GM19438 (cell line): ENCODE data around the gene APOL4.
"Not testable (repeated sequence)": the region's sequence is repeated elsewhere in the genome, so short reads cannot be mapped to it uniquely, and the experiment has no call there.

Source experiments
- ATAC-seq: cut with Tn5 transposase; IDR thresholded peaks from one replicate; pipeline ENCODE4 v1.9.1; 2021; ENCODE audit warnings: low read depth; ENCODE audit not compliant: unreplicated experiment

Gene APOL4

GRCh38 chr22:36160499-36160942 is 41.1 kb downstream of the APOL4 start, which contains the start of gene APOL3:
Gene APOL3, minus strand, starts transcription at chr22:36160755. Its CDS starts 11,700 bp downstream, at chr22:36149055.
- ATAC-seq: no peak

- ATAC-seq: no peak
Observed at GRCh38 chr22:36156515-36157419, 44.8 kb downstream of the APOL4 start.

- no peak for ATAC-seq
Observed at GRCh38 chr22:36156119-36156514, 45.5 kb downstream of the APOL4 start.

- ATAC-seq: no peak
Observed at GRCh38 chr22:36155702-36156101, 45.9 kb downstream of the APOL4 start.

- no peak for ATAC-seq
Observed at GRCh38 chr22:36154423-36154945, 47.1 kb downstream of the APOL4 start.

- no peak for ATAC-seq
Observed at GRCh38 chr22:36153501-36154422, 47.8 kb downstream of the APOL4 start.

GRCh38 chr22:36152821-36153220 is 48.8 kb downstream of the APOL4 start:
- not testable (repeated sequence) for ATAC-seq

- ATAC-seq: no peak
Observed at GRCh38 chr22:36152088-36152487, 49.5 kb downstream of the APOL4 start.

- ATAC-seq: no peak
Observed at GRCh38 chr22:36151006-36151595, 50.5 kb downstream of the APOL4 start.

GRCh38 chr22:36149441-36149840 is 52.2 kb downstream of the APOL4 start:
- no peak for ATAC-seq

GRCh38 chr22:36148411-36148810 is 53.2 kb downstream of the APOL4 start:
- ATAC-seq: no peak

GRCh38 chr22:36147196-36147791 is 54.3 kb downstream of the APOL4 start:
- ATAC-seq: no peak

- ATAC-seq: no peak
Observed at GRCh38 chr22:36145881-36146280, 55.7 kb downstream of the APOL4 start.

GRCh38 chr22:36144886-36145541 is 56.6 kb downstream of the APOL4 start:
- ATAC-seq: no peak

- ATAC-seq: no peak
Observed at GRCh38 chr22:36143956-36144355, 57.7 kb downstream of the APOL4 start.

- ATAC-seq: no peak
Observed at GRCh38 chr22:36143066-36143815, 58.4 kb downstream of the APOL4 start.

- ATAC-seq: no peak
Observed at GRCh38 chr22:36141481-36141880, 60.1 kb downstream of the APOL4 start.
